DMS 273 treated with DMSO at 0.1 percent for 48 hours (cell line): ENCODE data around the gene COL6A1.
"Not testable (repeated sequence)": the region's sequence is repeated elsewhere in the genome, so short reads cannot be mapped to it uniquely, and the experiment has no call there.

ENCODE experiments used
- DNase-seq: peaks from one replicate; lab custom pipeline; 2025; lab: John Stamatoyannopoulos, UW

COL6A1 gene

DNA sequence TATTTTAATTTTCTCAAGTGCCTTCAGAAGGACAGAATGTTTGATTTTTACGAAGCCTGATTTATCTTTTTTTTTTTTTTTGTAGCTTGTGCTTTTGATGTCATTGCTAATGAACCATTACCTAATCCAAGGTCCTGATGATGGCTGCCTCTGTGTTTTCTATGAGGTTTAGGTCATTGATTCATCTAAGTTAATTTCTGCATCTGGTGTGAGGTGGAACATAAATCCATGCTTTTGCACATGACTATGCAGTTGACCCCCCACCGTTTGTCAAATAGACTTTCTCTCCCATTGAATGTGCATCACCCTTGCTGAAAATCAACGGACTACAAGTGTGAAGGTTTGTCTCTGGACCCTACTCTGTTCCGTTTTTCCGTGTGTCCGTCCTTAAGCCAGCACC, 50.5 kb downstream of the COL6A1 start:
- no peak for DNase-seq

GRCh38 chr21:46033410-46034400, 52.1 kb downstream of the COL6A1 start:
- no peak for DNase-seq

- DNase-seq, result no peak
Observed at GRCh38 chr21:46035809-46036695, 54.5 kb downstream of the COL6A1 start.

DNA sequence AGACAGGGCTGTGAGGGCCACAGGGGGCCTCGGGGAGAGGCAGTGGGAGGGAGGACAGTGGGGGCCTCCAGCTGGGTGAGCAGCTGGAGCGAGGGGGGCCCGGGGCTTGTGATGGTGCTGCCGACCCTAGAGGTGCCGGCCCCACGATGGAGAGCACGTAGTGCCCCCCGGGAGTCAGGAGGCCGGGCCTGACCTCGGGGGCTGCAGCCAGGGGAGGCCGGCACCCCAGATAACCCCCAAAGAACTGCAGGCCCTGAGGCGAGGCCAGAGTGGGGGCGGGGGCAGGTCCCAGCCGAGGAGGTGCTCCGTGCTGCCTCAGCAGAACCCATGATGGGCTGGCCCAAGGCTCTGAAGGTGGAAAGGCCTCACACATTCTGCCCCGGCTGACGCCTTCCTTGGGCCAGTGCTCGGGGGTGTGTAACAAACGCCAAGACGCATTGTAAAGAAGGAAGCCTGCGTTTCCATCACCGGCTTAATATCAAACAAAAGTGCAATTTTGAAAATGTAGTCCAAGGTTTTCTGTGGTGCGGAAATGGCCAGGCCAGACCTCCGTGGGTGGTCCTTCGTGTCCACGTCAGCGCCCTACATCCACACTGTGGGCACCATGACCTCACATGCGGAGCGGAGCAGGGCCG, 55.2 kb downstream of the COL6A1 start:
- DNase-seq, result no peak

GRCh38 chr21:46037331-46038325, 56.1 kb downstream of the COL6A1 start:
- DNase-seq, result no peak

DNA sequence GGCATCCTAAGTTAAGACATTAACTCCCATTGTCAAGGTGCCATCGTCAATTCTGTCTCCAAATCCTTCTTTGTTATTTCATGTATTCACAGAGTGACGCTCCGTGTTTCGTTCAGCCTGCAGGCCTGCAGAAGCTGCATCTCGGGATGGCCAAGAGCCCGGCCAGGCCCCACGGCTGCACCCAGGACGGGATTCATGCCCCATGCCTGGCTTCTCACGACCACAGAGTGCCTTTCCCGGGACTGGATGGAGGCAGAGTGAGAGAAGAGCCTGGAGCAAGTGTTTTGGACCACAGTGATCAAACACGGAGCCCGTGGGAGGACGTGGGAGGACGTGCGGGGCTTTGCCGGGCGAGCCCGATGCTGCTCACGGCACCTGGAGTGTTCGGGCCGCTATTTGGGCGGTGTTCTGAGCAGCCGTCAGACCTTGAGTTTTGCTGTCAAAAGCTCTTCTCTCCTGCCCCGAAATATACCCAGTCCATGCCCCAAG, 56.8 kb downstream of the COL6A1 start:
- DNase-seq, result no peak

GRCh38 chr21:46038871-46039397, 57.4 kb downstream of the COL6A1 start:
- no peak for DNase-seq

DNA sequence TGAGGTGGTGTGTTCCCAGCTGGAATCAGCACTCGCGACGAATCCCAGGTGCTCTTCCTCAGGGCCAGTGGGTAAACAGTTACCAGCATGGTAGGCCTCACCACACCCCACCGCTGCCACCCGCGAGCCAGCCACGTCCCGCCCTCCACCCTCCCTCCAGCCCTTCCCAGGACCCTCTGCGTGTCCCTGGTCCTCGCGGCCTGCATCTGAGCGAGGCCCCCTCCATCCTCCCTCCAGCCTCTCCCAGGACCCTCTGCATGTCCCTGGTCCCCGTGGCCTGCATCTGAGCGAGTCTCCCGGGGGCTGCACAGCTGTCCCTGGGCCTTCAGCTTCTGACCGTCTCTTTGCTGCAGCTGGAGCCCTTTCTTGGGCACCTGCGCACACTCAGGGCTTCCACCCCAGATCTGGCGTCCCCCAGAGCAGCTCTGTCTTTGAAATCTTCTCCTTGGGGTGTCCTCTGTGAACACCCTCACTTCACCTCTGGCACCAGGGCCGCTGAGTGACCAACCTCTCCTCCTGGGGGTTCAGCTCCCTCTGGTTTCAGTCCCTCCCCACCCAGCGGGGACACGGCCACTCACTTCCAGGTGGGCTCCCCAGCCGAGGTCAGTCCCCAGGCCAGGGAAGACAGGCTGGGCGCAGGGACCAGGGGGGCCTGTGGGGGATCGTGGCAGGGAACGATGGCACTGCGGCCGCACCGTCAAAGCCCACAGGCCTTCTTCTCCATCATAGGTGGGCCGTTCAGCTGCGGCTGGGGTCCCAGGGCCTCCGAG, 58.5 kb downstream of the COL6A1 start:
- DNase-seq, result no peak

- no peak for DNase-seq
Observed at GRCh38 chr21:46040707-46041106, 59.1 kb downstream of the COL6A1 start.

GRCh38 chr21:46041183-46041582, 59.6 kb downstream of the COL6A1 start:
- no peak for DNase-seq

GRCh38 chr21:46045154-46045553, 63.6 kb downstream of the COL6A1 start:
- DNase-seq, result no peak

- DNase-seq, result no peak
Observed at GRCh38 chr21:46046471-46046870, 64.9 kb downstream of the COL6A1 start.

GRCh38 chr21:46046906-46047305, 65.3 kb downstream of the COL6A1 start:
- not testable (repeated sequence) for DNase-seq

DNA sequence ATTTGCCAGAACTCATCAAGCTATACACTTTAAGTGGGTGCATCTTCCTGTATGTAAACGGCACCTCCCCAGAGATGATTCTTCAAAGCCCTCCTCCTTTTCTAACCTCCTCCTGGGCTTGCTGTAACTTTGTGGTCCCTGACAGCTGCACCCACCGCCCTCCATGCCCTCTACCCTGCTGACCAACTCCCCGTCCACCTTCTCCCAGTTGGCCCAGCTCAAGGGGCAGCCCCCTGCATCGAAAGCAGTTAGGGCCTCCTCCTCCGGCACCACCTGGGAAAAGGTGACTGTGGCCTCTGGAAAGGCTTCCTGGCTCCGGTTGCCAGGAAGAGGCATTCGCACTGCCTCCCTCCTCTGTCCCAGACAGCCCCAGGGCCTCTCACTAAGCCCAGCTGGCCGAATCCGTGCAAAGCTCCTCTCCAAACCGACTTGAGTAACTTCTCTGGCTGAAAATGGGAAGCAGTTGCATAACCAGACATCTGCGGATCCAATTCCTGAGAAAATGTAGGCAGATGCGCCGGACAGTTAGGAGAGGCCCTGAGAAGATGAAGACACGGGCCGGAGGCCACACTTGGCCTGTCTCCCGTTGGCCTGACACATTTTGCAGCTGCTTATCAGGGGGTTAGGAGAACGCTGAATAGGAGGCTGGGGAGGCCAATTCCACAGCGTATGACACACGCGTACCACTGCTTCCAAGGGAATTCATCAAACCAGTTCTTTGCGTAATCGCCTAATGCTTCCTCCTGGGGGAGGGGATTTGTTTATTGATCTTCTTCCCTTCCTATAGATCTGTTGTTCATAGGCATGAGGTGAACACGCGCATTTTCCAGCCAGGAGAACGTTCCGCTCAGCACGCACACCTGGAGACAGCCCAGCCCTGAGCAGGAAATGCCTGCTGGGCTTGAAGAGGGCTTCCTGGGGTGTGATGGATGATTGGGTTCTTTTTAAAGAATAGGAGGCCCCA, 67.6 kb downstream of the COL6A1 start:
- no peak for DNase-seq

- no peak for DNase-seq
Observed at GRCh38 chr21:46049890-46050667, 68.5 kb downstream of the COL6A1 start.

- no peak for DNase-seq
Observed at GRCh38 chr21:46050668-46051378, 69.3 kb downstream of the COL6A1 start.

GRCh38 chr21:46051379-46051770, 69.8 kb downstream of the COL6A1 start:
- DNase-seq, result no peak
